ENCODE data around the gene GALNT14.

DNA sequence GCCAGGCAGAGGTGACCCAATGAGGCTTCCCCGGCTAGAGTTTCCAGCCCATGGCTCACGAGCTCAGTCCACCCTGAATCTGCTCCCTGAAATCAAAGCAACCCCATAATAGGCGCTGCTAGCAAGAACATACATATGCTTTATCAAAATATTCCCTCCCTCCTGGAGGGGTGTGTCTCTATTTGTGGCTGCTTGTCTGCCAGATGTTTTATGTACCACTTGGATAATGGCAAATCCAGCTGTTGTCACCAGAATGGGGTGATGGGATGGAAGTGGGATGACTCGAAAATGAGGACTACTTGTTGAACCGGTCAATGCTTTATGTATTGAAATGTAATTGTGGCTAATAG is 152.0 kb downstream of the GALNT14 start:
- TF ChIP-seq EZH2 (IDR thresholded peaks at IDR 0.05; ENCODE audit: borderline replicate concordance, low read depth, low read length, severe bottlenecking), result no peak
- TF ChIP-seq, protein P1, sequence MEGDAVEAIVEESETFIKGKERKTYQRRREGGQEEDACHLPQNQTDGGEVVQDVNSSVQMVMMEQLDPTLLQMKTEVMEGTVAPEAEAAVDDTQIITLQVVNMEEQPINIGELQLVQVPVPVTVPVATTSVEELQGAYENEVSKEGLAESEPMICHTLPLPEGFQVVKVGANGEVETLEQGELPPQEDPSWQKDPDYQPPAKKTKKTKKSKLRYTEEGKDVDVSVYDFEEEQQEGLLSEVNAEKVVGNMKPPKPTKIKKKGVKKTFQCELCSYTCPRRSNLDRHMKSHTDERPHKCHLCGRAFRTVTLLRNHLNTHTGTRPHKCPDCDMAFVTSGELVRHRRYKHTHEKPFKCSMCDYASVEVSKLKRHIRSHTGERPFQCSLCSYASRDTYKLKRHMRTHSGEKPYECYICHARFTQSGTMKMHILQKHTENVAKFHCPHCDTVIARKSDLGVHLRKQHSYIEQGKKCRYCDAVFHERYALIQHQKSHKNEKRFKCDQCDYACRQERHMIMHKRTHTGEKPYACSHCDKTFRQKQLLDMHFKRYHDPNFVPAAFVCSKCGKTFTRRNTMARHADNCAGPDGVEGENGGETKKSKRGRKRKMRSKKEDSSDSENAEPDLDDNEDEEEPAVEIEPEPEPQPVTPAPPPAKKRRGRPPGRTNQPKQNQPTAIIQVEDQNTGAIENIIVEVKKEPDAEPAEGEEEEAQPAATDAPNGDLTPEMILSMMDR (IDR thresholded peaks at IDR 0.05; ENCODE audit: borderline replicate concordance, extremely low read depth, low read length, poor library complexity, severe bottlenecking), result no peak
